ENCODE data around the gene KLK2. TPM values are rescaled to one million over a fixed set of nuclear protein-coding genes. Genes with fewer than 3 reads are reported as not detected.

KLK2 gene
- polyA plus RNA-seq, 1 donor (not counting 4 experiments of a cell fraction or from before 2014, with no cell fraction given), result 0.07 TPM

DNA sequence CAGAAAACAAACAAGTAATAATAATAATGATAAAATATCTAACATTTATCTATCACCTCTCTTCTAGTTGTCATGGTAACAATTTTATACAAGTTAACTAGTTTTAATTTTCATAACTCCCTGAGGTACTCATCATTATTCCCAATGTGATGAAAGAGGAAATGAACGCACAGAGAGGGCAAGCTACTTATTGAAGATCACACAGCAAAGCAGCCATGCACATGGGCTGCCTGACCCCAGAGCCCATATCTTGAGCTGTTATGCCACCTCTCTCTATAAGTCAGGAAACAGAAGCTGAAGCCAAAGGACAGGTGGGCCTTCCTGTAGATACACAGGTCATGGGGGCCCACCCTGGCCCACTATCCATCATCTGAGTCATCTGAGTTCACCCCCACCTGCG, 42.8 kb downstream of the KLK2 start:
- FAIRE-seq, result no peak

DNA sequence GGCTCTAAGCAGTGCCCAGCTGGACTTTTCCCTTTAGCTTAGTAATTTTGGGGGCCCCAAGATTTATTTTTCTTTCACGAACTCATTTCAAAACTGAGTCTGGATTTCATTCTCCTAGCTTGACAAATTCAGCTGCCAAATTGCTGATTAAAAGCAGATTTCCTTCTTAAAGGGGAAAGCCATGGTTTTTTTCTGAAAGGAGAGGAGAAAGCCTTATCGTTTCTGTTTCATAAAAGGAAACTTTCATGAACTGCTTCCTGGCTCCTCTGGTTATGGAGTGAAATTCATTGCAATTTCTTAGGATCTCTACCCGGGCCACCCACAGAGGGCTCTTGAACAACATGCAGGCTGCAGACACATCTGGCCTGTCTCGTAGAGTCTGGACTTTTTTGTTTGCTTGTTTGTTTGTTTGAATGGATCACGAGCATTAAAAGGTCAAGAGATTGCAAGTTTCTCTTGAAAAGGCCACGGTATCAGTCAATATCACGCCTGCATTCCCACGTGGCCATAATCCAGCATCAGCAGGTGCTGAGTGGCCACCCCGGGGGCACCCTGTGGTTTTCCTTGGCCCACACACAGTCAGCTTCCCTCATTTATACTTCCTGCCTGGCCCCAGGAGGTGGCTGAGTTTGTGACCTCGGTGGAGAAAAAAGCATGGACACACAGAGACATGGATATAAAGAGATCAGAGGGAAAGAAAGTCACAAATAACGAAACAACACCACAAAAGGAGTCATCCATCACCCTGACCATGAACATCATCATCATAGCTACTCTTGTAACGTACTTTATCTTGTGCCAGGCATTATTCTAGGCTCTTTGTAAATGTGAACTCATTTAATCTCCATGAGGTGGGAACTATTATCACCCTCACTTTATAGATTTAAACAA, 48.4 kb downstream of the KLK2 start:
- H3K27ac ChIP-seq (ENCODE audit: control insufficient read depth, insufficient read depth, low read length), result no peak overlapping the region
- FAIRE-seq (no peak), DNase-seq (ENCODE audit: low read depth, low spot score) (no peak)
- H4K20me1 ChIP-seq (ENCODE audit: control insufficient read depth, extremely low read depth, insufficient read depth, low read length), result no peaks in the 10 kb centered on the region
- no peaks in the 10 kb centered on the region for H3K79me2 ChIP-seq (ENCODE audit: control insufficient read depth, insufficient read depth, low read length)
- H3K9ac ChIP-seq (ENCODE audit: control insufficient read depth, extremely low read depth, insufficient read depth, low read length), result no peak overlapping the region
- TF ChIP-seq, protein P1, sequence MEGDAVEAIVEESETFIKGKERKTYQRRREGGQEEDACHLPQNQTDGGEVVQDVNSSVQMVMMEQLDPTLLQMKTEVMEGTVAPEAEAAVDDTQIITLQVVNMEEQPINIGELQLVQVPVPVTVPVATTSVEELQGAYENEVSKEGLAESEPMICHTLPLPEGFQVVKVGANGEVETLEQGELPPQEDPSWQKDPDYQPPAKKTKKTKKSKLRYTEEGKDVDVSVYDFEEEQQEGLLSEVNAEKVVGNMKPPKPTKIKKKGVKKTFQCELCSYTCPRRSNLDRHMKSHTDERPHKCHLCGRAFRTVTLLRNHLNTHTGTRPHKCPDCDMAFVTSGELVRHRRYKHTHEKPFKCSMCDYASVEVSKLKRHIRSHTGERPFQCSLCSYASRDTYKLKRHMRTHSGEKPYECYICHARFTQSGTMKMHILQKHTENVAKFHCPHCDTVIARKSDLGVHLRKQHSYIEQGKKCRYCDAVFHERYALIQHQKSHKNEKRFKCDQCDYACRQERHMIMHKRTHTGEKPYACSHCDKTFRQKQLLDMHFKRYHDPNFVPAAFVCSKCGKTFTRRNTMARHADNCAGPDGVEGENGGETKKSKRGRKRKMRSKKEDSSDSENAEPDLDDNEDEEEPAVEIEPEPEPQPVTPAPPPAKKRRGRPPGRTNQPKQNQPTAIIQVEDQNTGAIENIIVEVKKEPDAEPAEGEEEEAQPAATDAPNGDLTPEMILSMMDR (optimal IDR thresholded peaks at IDR 0.05 in 1 of 3, IDR thresholded peaks at IDR 0.05 in 1 of 3, conservative IDR thresholded peaks at IDR 0.05 in 1 of 3; ENCODE audit: extremely low read depth in 1 of 3, insufficient read depth in 2 of 3, low read length in 3 of 3), result no peak
- TF ChIP-seq EZH2 (IDR thresholded peaks at IDR 0.05; ENCODE audit: low read length), result no peak
- no peak overlapping the region for H2AFZ ChIP-seq (ENCODE audit: control insufficient read depth, low read length)
- H3K36me3 ChIP-seq (ENCODE audit: control insufficient read depth in 2 of 2, extremely low read depth in 1 of 2, insufficient read depth in 2 of 2, low read length in 2 of 2), result no peaks in the 10 kb centered on the region
- no peaks in the 10 kb centered on the region for H3K9me3 ChIP-seq (ENCODE audit: control insufficient read depth, low read depth, low read length)
- peaks cover 21% of the 10 kb centered on the region for H3K4me1 ChIP-seq (ENCODE audit: control insufficient read depth, extremely low read depth, insufficient read depth, low read length)
- peaks cover 7% of the 10 kb centered on the region for H3K27me3 ChIP-seq (ENCODE audit: control insufficient read depth, extremely low read depth, insufficient read depth, low read length)
- dilution Hi-C loops (cut with MboI; ENCODE audit: extremely low pct_ligation_motif_present, low sequenced_read_pairs), result no loop called here
- no peaks in the 10 kb centered on the region for H3K9me1 ChIP-seq (ENCODE audit: control insufficient read depth, extremely low read depth, insufficient read depth, low read length)
- H3K4me3 ChIP-seq (ENCODE audit: control insufficient read depth in 2 of 3, extremely low read depth in 1 of 3, insufficient read depth in 2 of 3, low read depth in 1 of 3, low read length in 3 of 3), result no peak overlapping the region
- H3K4me2 ChIP-seq (ENCODE audit: control insufficient read depth, extremely low read depth, insufficient read depth, low read depth, low read length), result no peak overlapping the region

More for the DNA sequence above, 42.8 kb downstream of the KLK2 start:
- Histone ChIP-seq H3K79me2 (ENCODE audit: control insufficient read depth, insufficient read depth, low read length) (no peaks in the 10 kb centered on the region), H3K27me3 (ENCODE audit: control insufficient read depth, extremely low read depth, insufficient read depth, low read length) (peaks cover 47% of the 10 kb centered on the region), H3K9me3 (ENCODE audit: control insufficient read depth, low read depth, low read length) (no peaks in the 10 kb centered on the region), H3K4me1 (ENCODE audit: control insufficient read depth, extremely low read depth, insufficient read depth, low read length) (no peaks in the 10 kb centered on the region), H3K9me1 (ENCODE audit: control insufficient read depth, extremely low read depth, insufficient read depth, low read length) (no peaks in the 10 kb centered on the region), H3K27ac (ENCODE audit: control insufficient read depth, insufficient read depth, low read length) (no peak overlapping the region), H3K9ac (ENCODE audit: control insufficient read depth, extremely low read depth, insufficient read depth, low read length) (no peak overlapping the region), H3K4me2 (ENCODE audit: control insufficient read depth, extremely low read depth, insufficient read depth, low read depth, low read length) (no peak overlapping the region), H3K36me3 (ENCODE audit: control insufficient read depth in 2 of 2, extremely low read depth in 1 of 2, insufficient read depth in 2 of 2, low read length in 2 of 2) (no peaks in the 10 kb centered on the region), H4K20me1 (ENCODE audit: control insufficient read depth, extremely low read depth, insufficient read depth, low read length) (no peaks in the 10 kb centered on the region), H3K4me3 (ENCODE audit: control insufficient read depth in 2 of 3, extremely low read depth in 1 of 3, insufficient read depth in 2 of 3, low read depth in 1 of 3, low read length in 3 of 3) (no peak overlapping the region), H2AFZ (ENCODE audit: control insufficient read depth, low read length) (no peak overlapping the region)
- TF ChIP-seq, protein P1 (optimal IDR thresholded peaks at IDR 0.05 in 1 of 3, IDR thresholded peaks at IDR 0.05 in 1 of 3, conservative IDR thresholded peaks at IDR 0.05 in 1 of 3; ENCODE audit: extremely low read depth in 1 of 3, insufficient read depth in 2 of 3, low read length in 3 of 3), result no peak
- TF ChIP-seq EZH2 (IDR thresholded peaks at IDR 0.05; ENCODE audit: low read length), result no peak
- dilution Hi-C loops (cut with MboI; ENCODE audit: extremely low pct_ligation_motif_present, low sequenced_read_pairs), result no loop called here
- no peak for DNase-seq (ENCODE audit: low read depth, low spot score)

Data from keratinocyte (primary cell).